Endothelial cell of umbilical vein (primary cell): ENCODE measurements around the gene IGF2BP1.

Source experiments
- EZH2 ChIP-seq: IDR thresholded peaks from 2 replicates; pipeline ENCODE4 v1.6.1; 2012; ENCODE audit warnings: borderline replicate concordance, low read depth, mild to moderate bottlenecking, moderate library complexity, low read length, inconsistent platforms; ENCODE audit not compliant: severe bottlenecking
- FOS ChIP-seq: IDR thresholded peaks from 2 replicates; pipeline ENCODE4 v1.6.1; 2011; ENCODE audit warnings: mild to moderate bottlenecking, low read length, moderate library complexity, borderline replicate concordance; ENCODE audit not compliant: insufficient read depth
- GATA2 ChIP-seq: IDR thresholded peaks from 2 replicates; pipeline ENCODE4 v1.7.0; 2011; ENCODE audit warnings: low read depth, mild to moderate bottlenecking, moderate library complexity, mixed read lengths, low read length; ENCODE audit not compliant: insufficient read length, insufficient read depth
- JUN ChIP-seq: IDR thresholded peaks from 2 replicates; pipeline ENCODE4 v1.6.1; 2011; ENCODE audit warnings: borderline replicate concordance, low read depth; ENCODE audit not compliant: insufficient read length, insufficient read depth
- MYC ChIP-seq: IDR thresholded peaks from one replicate; pipeline ENCODE4 v1.6.1; 2011; ENCODE audit warnings: mild to moderate bottlenecking, low read depth, low read length
- POLR2A ChIP-seq: IDR thresholded peaks from 2 replicates; pipeline ENCODE4 v1.6.1; 2012; ENCODE audit warnings: low read depth, mild to moderate bottlenecking, control low read depth, low read length
- POLR2AphosphoS5 ChIP-seq: IDR thresholded peaks from 2 replicates; pipeline ENCODE4 v1.6.1; 2012; ENCODE audit warnings: low read depth, mild to moderate bottlenecking, control low read depth, low read length, moderate library complexity; ENCODE audit not compliant: insufficient read depth
- TF ChIP-seq, protein P1 (sequence below), 2 donors: IDR thresholded peaks; 1 replicate in 1 of 2; 2 replicates in 1 of 2; pipeline ENCODE4 v1.5.1; 2011; ENCODE audit warnings: low read length in 2 of 2, mild to moderate bottlenecking in 2 of 2, moderate library complexity in 2 of 2, control low read depth in 1 of 2, inconsistent platforms in 1 of 2, low read depth in 1 of 2; ENCODE audit not compliant: insufficient read depth in 1 of 2; ENCODE audit errors: extremely low read depth in 1 of 2
- TF ChIP-seq, protein P2 (sequence below): IDR thresholded peaks from 2 replicates; pipeline ENCODE4 v1.6.1; 2011; ENCODE audit not compliant: insufficient read depth, insufficient read length

DNA sequence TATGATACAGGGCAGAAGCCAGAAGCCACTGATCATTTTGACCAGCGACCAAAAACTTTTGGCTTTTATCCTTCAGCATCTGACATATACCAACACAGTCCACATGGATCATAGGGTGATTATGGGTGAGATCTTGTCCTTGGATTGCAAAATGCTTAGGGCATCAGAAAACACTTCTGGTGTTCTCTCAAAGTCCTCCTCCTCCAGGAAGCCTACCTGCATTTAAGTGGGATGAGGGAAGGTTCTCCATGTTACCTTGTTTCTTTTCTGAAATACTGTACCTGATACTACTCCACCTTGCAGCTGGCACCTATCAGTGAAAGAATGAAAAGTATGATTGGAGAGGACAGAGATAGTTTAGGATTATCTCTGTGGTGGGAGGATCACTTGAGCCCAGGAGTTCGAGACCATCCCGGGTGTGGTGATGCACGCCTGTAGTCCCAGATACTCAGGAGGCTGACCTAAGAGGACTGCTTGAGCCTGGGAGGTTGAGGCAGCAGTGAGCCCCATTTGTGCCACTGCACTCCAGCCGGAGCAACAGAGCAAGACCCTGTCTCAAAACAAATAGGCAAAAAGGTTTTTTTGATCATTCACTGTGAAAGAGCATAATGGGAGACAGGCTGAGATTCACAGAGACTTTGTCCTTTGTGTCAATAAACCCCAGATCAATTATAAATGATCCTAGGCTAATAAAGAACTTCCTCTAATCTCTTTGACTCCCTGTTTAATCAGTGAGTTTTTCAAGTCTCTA lies 88.6 kb downstream of the IGF2BP1 start:
- TF ChIP-seq, protein P1, sequence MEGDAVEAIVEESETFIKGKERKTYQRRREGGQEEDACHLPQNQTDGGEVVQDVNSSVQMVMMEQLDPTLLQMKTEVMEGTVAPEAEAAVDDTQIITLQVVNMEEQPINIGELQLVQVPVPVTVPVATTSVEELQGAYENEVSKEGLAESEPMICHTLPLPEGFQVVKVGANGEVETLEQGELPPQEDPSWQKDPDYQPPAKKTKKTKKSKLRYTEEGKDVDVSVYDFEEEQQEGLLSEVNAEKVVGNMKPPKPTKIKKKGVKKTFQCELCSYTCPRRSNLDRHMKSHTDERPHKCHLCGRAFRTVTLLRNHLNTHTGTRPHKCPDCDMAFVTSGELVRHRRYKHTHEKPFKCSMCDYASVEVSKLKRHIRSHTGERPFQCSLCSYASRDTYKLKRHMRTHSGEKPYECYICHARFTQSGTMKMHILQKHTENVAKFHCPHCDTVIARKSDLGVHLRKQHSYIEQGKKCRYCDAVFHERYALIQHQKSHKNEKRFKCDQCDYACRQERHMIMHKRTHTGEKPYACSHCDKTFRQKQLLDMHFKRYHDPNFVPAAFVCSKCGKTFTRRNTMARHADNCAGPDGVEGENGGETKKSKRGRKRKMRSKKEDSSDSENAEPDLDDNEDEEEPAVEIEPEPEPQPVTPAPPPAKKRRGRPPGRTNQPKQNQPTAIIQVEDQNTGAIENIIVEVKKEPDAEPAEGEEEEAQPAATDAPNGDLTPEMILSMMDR (IDR thresholded peaks at IDR 0.05; ENCODE audit: extremely low read depth in 1 of 2, insufficient read depth in 1 of 2, low read depth in 1 of 2, low read length in 2 of 2) = no peak
- TF ChIP-seq JUN = no peak
- TF ChIP-seq POLR2AphosphoS5 = no peak
- TF ChIP-seq EZH2 = no peak
- no peak for TF ChIP-seq POLR2A
- no peak for TF ChIP-seq GATA2
- TF ChIP-seq MYC = no peak
- TF ChIP-seq, protein P2, sequence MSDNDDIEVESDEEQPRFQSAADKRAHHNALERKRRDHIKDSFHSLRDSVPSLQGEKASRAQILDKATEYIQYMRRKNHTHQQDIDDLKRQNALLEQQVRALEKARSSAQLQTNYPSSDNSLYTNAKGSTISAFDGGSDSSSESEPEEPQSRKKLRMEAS = no peak
- TF ChIP-seq FOS = no peak
